Measurements from ENCODE around the gene ADGRL4. TPM values are rescaled to one million over a fixed set of nuclear protein-coding genes. Genes with fewer than 3 reads are reported as not detected.

The ADGRL4 gene
- total RNA-seq, 1 donor from 2014 or later = 0.07 TPM

GRCh38 chr1:79042117-79042516, 35.6 kb upstream of the ADGRL4 start:
- no peaks in the 10 kb centered on the region for H3K4me1 ChIP-seq
- no peaks in the 10 kb centered on the region for H3F3A ChIP-seq (ENCODE audit: low read depth)
- no peaks in the 10 kb centered on the region for H3K9me3 ChIP-seq (ENCODE audit: low read depth)
- no peaks in the 10 kb centered on the region for H3K27me3 ChIP-seq
- Mint-ChIP-seq H3K36me3 (peaks cover 8% of the 10 kb centered on the region), H3K4me3 (no peak overlapping the region), H3K27me3 (ENCODE audit: insufficient read depth, low read depth) (no peaks in the 10 kb centered on the region), H3K4me1 (no peaks in the 10 kb centered on the region), H3K27ac (no peak overlapping the region), H3K9me3 (peaks cover 15% of the 10 kb centered on the region)
- H3K4me2 ChIP-seq = no peak overlapping the region
- no peak overlapping the region for H3K9ac ChIP-seq
- no peak overlapping the region for H2AFZ ChIP-seq (replicated peaks)
- no peak overlapping the region for H3K27ac ChIP-seq
- H3K79me2 ChIP-seq (ENCODE audit: low read depth) = no peaks in the 10 kb centered on the region
- H3K4me3 ChIP-seq = no peak overlapping the region
- no peak for DNase-seq (ENCODE audit: low spot score)
- no peaks in the 10 kb centered on the region for H3K36me3 ChIP-seq
- no peaks in the 10 kb centered on the region for H4K20me1 ChIP-seq (ENCODE audit: low read depth)
- TF ChIP-seq CTCF (IDR thresholded peaks at IDR 0.05) (no peak), EZH2 (IDR thresholded peaks at IDR 0.05) (no peak), EZH2phosphoT487 (IDR thresholded peaks at IDR 0.05) (no peak)

- H3K27ac Mint-ChIP-seq = no peak overlapping the region
- Histone ChIP-seq H3K79me2 (ENCODE audit: low read depth) (no peaks in the 10 kb centered on the region), H3K9me3 (ENCODE audit: low read depth) (no peaks in the 10 kb centered on the region), H3K4me3 (no peak overlapping the region), H3K27ac (no peak overlapping the region), H3K36me3 (no peaks in the 10 kb centered on the region), H2AFZ (replicated peaks) (no peak overlapping the region), H3K9ac (no peak overlapping the region), H3K4me1 (no peaks in the 10 kb centered on the region), H3F3A (ENCODE audit: low read depth) (no peaks in the 10 kb centered on the region), H3K4me2 (no peak overlapping the region), H4K20me1 (ENCODE audit: low read depth) (no peaks in the 10 kb centered on the region), H3K27me3 (no peaks in the 10 kb centered on the region)
- no peaks in the 10 kb centered on the region for H3K4me1 Mint-ChIP-seq
- H3K4me3 Mint-ChIP-seq = no peak overlapping the region
- H3K36me3 Mint-ChIP-seq = peaks cover 8% of the 10 kb centered on the region
- H3K9me3 Mint-ChIP-seq = peaks cover 18% of the 10 kb centered on the region
- TF ChIP-seq CTCF (IDR thresholded peaks at IDR 0.05) (no peak), EZH2phosphoT487 (IDR thresholded peaks at IDR 0.05) (no peak), EZH2 (IDR thresholded peaks at IDR 0.05) (no peak)
- DNase-seq (ENCODE audit: low spot score) = no peak
- H3K27me3 Mint-ChIP-seq (ENCODE audit: insufficient read depth, low read depth) = no peaks in the 10 kb centered on the region
Observed at GRCh38 chr1:79041666-79042065, 35.1 kb upstream of the ADGRL4 start.

GRCh38 chr1:79040424-79041082, 34.0 kb upstream of the ADGRL4 start:
- H3K9ac ChIP-seq = no peak overlapping the region
- no peak overlapping the region for H2AFZ ChIP-seq (replicated peaks)
- no peak overlapping the region for H3K27ac Mint-ChIP-seq
- H3K36me3 ChIP-seq = no peaks in the 10 kb centered on the region
- peaks cover 8% of the 10 kb centered on the region for H3K36me3 Mint-ChIP-seq
- no peak overlapping the region for H3K4me3 Mint-ChIP-seq
- no peak for DNase-seq (ENCODE audit: low spot score)
- no peaks in the 10 kb centered on the region for H4K20me1 ChIP-seq (ENCODE audit: low read depth)
- H3K27ac ChIP-seq = no peak overlapping the region
- H3K27me3 Mint-ChIP-seq (ENCODE audit: insufficient read depth, low read depth) = no peaks in the 10 kb centered on the region
- H3K4me1 ChIP-seq = no peaks in the 10 kb centered on the region
- no peak overlapping the region for H3K4me3 ChIP-seq
- no peaks in the 10 kb centered on the region for H3K4me1 Mint-ChIP-seq
- H3K79me2 ChIP-seq (ENCODE audit: low read depth) = no peaks in the 10 kb centered on the region
- no peak overlapping the region for H3K4me2 ChIP-seq
- H3K9me3 Mint-ChIP-seq = peaks cover 23% of the 10 kb centered on the region
- H3F3A ChIP-seq (ENCODE audit: low read depth) = no peaks in the 10 kb centered on the region
- TF ChIP-seq EZH2 (IDR thresholded peaks at IDR 0.05) = no peak
- no peak for TF ChIP-seq CTCF (IDR thresholded peaks at IDR 0.05)
- TF ChIP-seq EZH2phosphoT487 (IDR thresholded peaks at IDR 0.05) = no peak
- H3K9me3 ChIP-seq (ENCODE audit: low read depth) = no peaks in the 10 kb centered on the region
- no peaks in the 10 kb centered on the region for H3K27me3 ChIP-seq

Measured in neural progenitor cell (in vitro differentiated cells).